NCI-H1092 treated with DMSO at 0.1 percent for 48 hours (cell line): Measurements from ENCODE around the gene PADI3.

ENCODE experiments used
- DNase-seq: peaks from one replicate; lab custom pipeline; 2025; lab: John Stamatoyannopoulos, UW

The PADI3 gene

GRCh38 chr1:17272646-17273045 is 23.7 kb downstream of the PADI3 start:
- no peak for DNase-seq

- DNase-seq: no peak
These were observed 24.2 kb downstream of the PADI3 start for GRCh38 chr1:17273096-17273495.

GRCh38 chr1:17274186-17275170 is 25.6 kb downstream of the PADI3 start:
- DNase-seq: peak; percentile 19

GRCh38 chr1:17276568-17276967 is 27.7 kb downstream of the PADI3 start:
- no peak for DNase-seq

GRCh38 chr1:17277511-17278159 is 28.7 kb downstream of the PADI3 start:
- no peak for DNase-seq

GRCh38 chr1:17278996-17279830 is 30.3 kb downstream of the PADI3 start:
- DNase-seq: no peak

GRCh38 chr1:17280436-17280835 is 31.5 kb downstream of the PADI3 start:
- DNase-seq: no peak

- no peak for DNase-seq
These were observed 32.0 kb downstream of the PADI3 start for GRCh38 chr1:17280894-17281293.

- no peak for DNase-seq
These were observed 32.9 kb downstream of the PADI3 start for GRCh38 chr1:17281775-17282181.

GRCh38 chr1:17282836-17283235 is 33.9 kb downstream of the PADI3 start:
- DNase-seq: no peak

GRCh38 chr1:17286646-17287045 is 37.7 kb downstream of the PADI3 start:
- DNase-seq: no peak

GRCh38 chr1:17287130-17287776 is 38.4 kb downstream of the PADI3 start:
- no peak for DNase-seq

GRCh38 chr1:17289721-17290120 is 40.8 kb downstream of the PADI3 start:
- no peak for DNase-seq

GRCh38 chr1:17290553-17290952 is 41.7 kb downstream of the PADI3 start:
- DNase-seq: no peak

GRCh38 chr1:17292299-17293160 is 43.6 kb downstream of the PADI3 start:
- DNase-seq: no peak

GRCh38 chr1:17293681-17294425 is 45.0 kb downstream of the PADI3 start:
- DNase-seq: peak; percentile 5

- no peak for DNase-seq
These were observed 46.4 kb downstream of the PADI3 start for GRCh38 chr1:17295292-17295691.

GRCh38 chr1:17296086-17296485 is 47.2 kb downstream of the PADI3 start:
- DNase-seq: no peak

GRCh38 chr1:17297991-17298390 is 49.1 kb downstream of the PADI3 start:
- no peak for DNase-seq

- DNase-seq: no peak
These were observed 52.9 kb downstream of the PADI3 start for GRCh38 chr1:17301767-17302166.
